Measurements from ENCODE around the gene CREBRF.
"Not testable (repeated sequence)": the region's sequence is repeated elsewhere in the genome, so short reads cannot be mapped to it uniquely, and the experiment has no call there.

CREBRF gene

GRCh38 chr5:173055983-173056782 is at the start of gene CREBRF:
Gene CREBRF, plus strand, starts transcription at chr5:173056352. Its CDS starts 24,424 bp downstream, at chr5:173080776.
- in situ Hi-C loops (cut with MboI; ENCODE audit: low sequenced_read_pairs): no loop called here

GRCh38 chr5:173010021-173010420 is 46.1 kb upstream of the CREBRF start:
- in situ Hi-C loops (cut with MboI; ENCODE audit: low sequenced_read_pairs): no loop called here

- in situ Hi-C loops (cut with MboI; ENCODE audit: low sequenced_read_pairs): no loop called here
Measured at GRCh38 chr5:173010547-173011464, 45.3 kb upstream of the CREBRF start.

GRCh38 chr5:173011566-173011965 is 44.6 kb upstream of the CREBRF start:
- in situ Hi-C loops (cut with MboI; ENCODE audit: low sequenced_read_pairs): no loop called here

GRCh38 chr5:173012882-173013281 is 43.3 kb upstream of the CREBRF start:
- in situ Hi-C loops (cut with MboI; ENCODE audit: low sequenced_read_pairs): no loop called here

GRCh38 chr5:173014671-173015070 is 41.5 kb upstream of the CREBRF start:
- in situ Hi-C loops (cut with MboI; ENCODE audit: low sequenced_read_pairs): no loop called here

- in situ Hi-C loops (cut with MboI; ENCODE audit: low sequenced_read_pairs): no loop called here
Measured at GRCh38 chr5:173015192-173015591, 41.0 kb upstream of the CREBRF start.

- in situ Hi-C loops (cut with MboI; ENCODE audit: low sequenced_read_pairs): no loop called here
Measured at GRCh38 chr5:173015598-173016455, 40.3 kb upstream of the CREBRF start.

GRCh38 chr5:173016598-173017046 is 39.5 kb upstream of the CREBRF start:
- in situ Hi-C loops (cut with MboI; ENCODE audit: low sequenced_read_pairs): no loop called here

- in situ Hi-C loops (cut with MboI; ENCODE audit: low sequenced_read_pairs): not testable (repeated sequence)
Measured at GRCh38 chr5:173017087-173017486, 39.1 kb upstream of the CREBRF start.

- in situ Hi-C loops (cut with MboI; ENCODE audit: low sequenced_read_pairs): no loop called here
Measured at GRCh38 chr5:173018358-173018757, 37.8 kb upstream of the CREBRF start.

GRCh38 chr5:173020154-173020581 is 36.0 kb upstream of the CREBRF start:
- in situ Hi-C loops (cut with MboI; ENCODE audit: low sequenced_read_pairs): no loop called here

- in situ Hi-C loops (cut with MboI; ENCODE audit: low sequenced_read_pairs): no loop called here
Measured at GRCh38 chr5:173020643-173021042, 35.5 kb upstream of the CREBRF start.

GRCh38 chr5:173025651-173026050 is 30.5 kb upstream of the CREBRF start:
- in situ Hi-C loops (cut with MboI; ENCODE audit: low sequenced_read_pairs): no loop called here

- in situ Hi-C loops (cut with MboI; ENCODE audit: low sequenced_read_pairs): no loop called here
Measured at GRCh38 chr5:173027905-173028304, 28.2 kb upstream of the CREBRF start.

- in situ Hi-C loops (cut with MboI; ENCODE audit: low sequenced_read_pairs): no loop called here
Measured at GRCh38 chr5:173028811-173029327, 27.3 kb upstream of the CREBRF start.

- in situ Hi-C loops (cut with MboI; ENCODE audit: low sequenced_read_pairs): no loop called here
Measured at GRCh38 chr5:173029499-173029921, 26.6 kb upstream of the CREBRF start.

GRCh38 chr5:173032096-173032495 is 24.1 kb upstream of the CREBRF start:
- in situ Hi-C loops (cut with MboI; ENCODE audit: low sequenced_read_pairs): not testable (repeated sequence)

- in situ Hi-C loops (cut with MboI; ENCODE audit: low sequenced_read_pairs): no loop called here
Measured at GRCh38 chr5:173032730-173033129, 23.4 kb upstream of the CREBRF start.

GRCh38 chr5:173033923-173034322 is 22.2 kb upstream of the CREBRF start:
- in situ Hi-C loops (cut with MboI; ENCODE audit: low sequenced_read_pairs): no loop called here
